ENCODE measurements around the gene CIB4.

CIB4 gene

GRCh38 chr2:26580151-26580550, 61.0 kb downstream of the CIB4 start:
- Mint-ChIP-seq H3K27ac (no peak overlapping the region), H3K4me3 (no peak overlapping the region), H3K4me1 (no peaks in the 10 kb centered on the region), H3K27me3 (peaks cover 4% of the 10 kb centered on the region), H3K9me3 (no peaks in the 10 kb centered on the region), H3K36me3 (no peaks in the 10 kb centered on the region)

- Mint-ChIP-seq H3K36me3 (no peaks in the 10 kb centered on the region), H3K27me3 (peaks cover 4% of the 10 kb centered on the region), H3K4me1 (no peaks in the 10 kb centered on the region), H3K27ac (no peak overlapping the region), H3K4me3 (no peak overlapping the region), H3K9me3 (no peaks in the 10 kb centered on the region)
Observed at GRCh38 chr2:26579723-26580040, 61.5 kb downstream of the CIB4 start.

GRCh38 chr2:26579025-26579722, 62.0 kb downstream of the CIB4 start:
- Mint-ChIP-seq H3K9me3 (no peaks in the 10 kb centered on the region), H3K4me1 (no peaks in the 10 kb centered on the region), H3K27ac (no peak overlapping the region), H3K36me3 (no peaks in the 10 kb centered on the region), H3K4me3 (no peak overlapping the region), H3K27me3 (peaks cover 4% of the 10 kb centered on the region)

GRCh38 chr2:26578581-26578980, 62.6 kb downstream of the CIB4 start:
- H3K4me3 Mint-ChIP-seq: no peak overlapping the region
- no peaks in the 10 kb centered on the region for H3K4me1 Mint-ChIP-seq
- H3K27ac Mint-ChIP-seq: no peak overlapping the region
- H3K36me3 Mint-ChIP-seq: no peaks in the 10 kb centered on the region
- H3K9me3 Mint-ChIP-seq: no peaks in the 10 kb centered on the region
- peaks cover 4% of the 10 kb centered on the region for H3K27me3 Mint-ChIP-seq

GRCh38 chr2:26578113-26578458, 63.1 kb downstream of the CIB4 start:
- Mint-ChIP-seq H3K27ac (no peak overlapping the region), H3K36me3 (no peaks in the 10 kb centered on the region), H3K27me3 (peaks cover 4% of the 10 kb centered on the region), H3K4me3 (no peak overlapping the region), H3K4me1 (no peaks in the 10 kb centered on the region), H3K9me3 (no peaks in the 10 kb centered on the region)

- H3K4me1 Mint-ChIP-seq: no peaks in the 10 kb centered on the region
- H3K9me3 Mint-ChIP-seq: no peaks in the 10 kb centered on the region
- no peak overlapping the region for H3K27ac Mint-ChIP-seq
- peaks cover 4% of the 10 kb centered on the region for H3K27me3 Mint-ChIP-seq
- no peak overlapping the region for H3K4me3 Mint-ChIP-seq
- no peaks in the 10 kb centered on the region for H3K36me3 Mint-ChIP-seq
Observed at GRCh38 chr2:26577442-26578112, 63.6 kb downstream of the CIB4 start.

- no peaks in the 10 kb centered on the region for H3K36me3 Mint-ChIP-seq
- no peaks in the 10 kb centered on the region for H3K4me1 Mint-ChIP-seq
- no peaks in the 10 kb centered on the region for H3K9me3 Mint-ChIP-seq
- H3K27me3 Mint-ChIP-seq: peaks cover 4% of the 10 kb centered on the region
- H3K4me3 Mint-ChIP-seq: no peak overlapping the region
- no peak overlapping the region for H3K27ac Mint-ChIP-seq
Observed at GRCh38 chr2:26576565-26577441, 64.4 kb downstream of the CIB4 start.

- Mint-ChIP-seq H3K4me1 (no peaks in the 10 kb centered on the region), H3K9me3 (no peaks in the 10 kb centered on the region), H3K4me3 (no peak overlapping the region), H3K36me3 (no peaks in the 10 kb centered on the region), H3K27me3 (peaks cover 4% of the 10 kb centered on the region), H3K27ac (no peak overlapping the region)
Observed at GRCh38 chr2:26575836-26576564, 65.2 kb downstream of the CIB4 start.

- no peaks in the 10 kb centered on the region for H3K36me3 Mint-ChIP-seq
- no peaks in the 10 kb centered on the region for H3K9me3 Mint-ChIP-seq
- H3K27me3 Mint-ChIP-seq: peaks cover 4% of the 10 kb centered on the region
- no peak overlapping the region for H3K27ac Mint-ChIP-seq
- no peak overlapping the region for H3K4me3 Mint-ChIP-seq
- no peaks in the 10 kb centered on the region for H3K4me1 Mint-ChIP-seq
Observed at GRCh38 chr2:26574900-26575560, 66.1 kb downstream of the CIB4 start.

- H3K27ac Mint-ChIP-seq: peak overlapping the region; percentile 57
- no peaks in the 10 kb centered on the region for H3K4me1 Mint-ChIP-seq
- no peak overlapping the region for H3K4me3 Mint-ChIP-seq
- H3K9me3 Mint-ChIP-seq: no peaks in the 10 kb centered on the region
- H3K27me3 Mint-ChIP-seq: peaks cover 4% of the 10 kb centered on the region
- no peaks in the 10 kb centered on the region for H3K36me3 Mint-ChIP-seq
Observed at GRCh38 chr2:26574066-26574899, 66.9 kb downstream of the CIB4 start.

GRCh38 chr2:26573241-26573925, 67.8 kb downstream of the CIB4 start:
- Mint-ChIP-seq H3K27me3 (peaks cover 1% of the 10 kb centered on the region), H3K9me3 (no peaks in the 10 kb centered on the region), H3K4me3 (no peak overlapping the region), H3K36me3 (no peaks in the 10 kb centered on the region), H3K4me1 (no peaks in the 10 kb centered on the region), H3K27ac (no peak overlapping the region)

- Mint-ChIP-seq H3K4me3 (no peak overlapping the region), H3K4me1 (no peaks in the 10 kb centered on the region), H3K9me3 (no peaks in the 10 kb centered on the region), H3K27me3 (peaks cover 1% of the 10 kb centered on the region), H3K36me3 (no peaks in the 10 kb centered on the region), H3K27ac (no peak overlapping the region)
Observed at GRCh38 chr2:26572591-26572990, 68.6 kb downstream of the CIB4 start.

GRCh38 chr2:26571316-26571715, 69.8 kb downstream of the CIB4 start:
- no peaks in the 10 kb centered on the region for H3K36me3 Mint-ChIP-seq
- no peak overlapping the region for H3K27ac Mint-ChIP-seq
- no peak overlapping the region for H3K4me3 Mint-ChIP-seq
- no peaks in the 10 kb centered on the region for H3K9me3 Mint-ChIP-seq
- H3K4me1 Mint-ChIP-seq: no peaks in the 10 kb centered on the region
- H3K27me3 Mint-ChIP-seq: no peaks in the 10 kb centered on the region

GRCh38 chr2:26570083-26570430, 71.1 kb downstream of the CIB4 start:
- Mint-ChIP-seq H3K4me1 (no peaks in the 10 kb centered on the region), H3K27ac (no peak overlapping the region), H3K4me3 (no peak overlapping the region), H3K9me3 (no peaks in the 10 kb centered on the region), H3K36me3 (no peaks in the 10 kb centered on the region), H3K27me3 (peaks cover 2% of the 10 kb centered on the region)

Data from activated naive CD4-positive, alpha-beta T cell treated with anti-CD3 and anti-CD28 coated beads, Interleukin-2, amount 50 U/mL, for 24 hours (primary cell).